K562 (cell line): ENCODE results near the gene OXTR. TPM values are rescaled to one million over a fixed set of nuclear protein-coding genes. Genes with fewer than 3 reads are reported as not detected.

ENCODE experiments used
- ATAC-seq: fragments of 200-7000 bp; cut with Tn5 transposase; 3 replicates; pipeline ENCODE4 v1.9.1; 2020; ENCODE audit warnings: moderate library complexity
- BruUV-seq: library from RNA; stranded (reverse); fragments of 400-500 nt; replicated peaks from 2 replicates; lab custom pipeline; 2021; lab: Mats Ljungman, UMichigan
- CTCF ChIA-PET: fragments of 300-600 bp; formaldehyde crosslinking; extraction: SDS; loops from one replicate; lab custom pipeline; 2021; ENCODE audit warnings: low intra/inter-chr PET ratio; lab: Yijun Ruan, JAX
- POLR2A ChIA-PET: fragments of 300-600, 350-650 bp; sonication (Branson Sonifier 250); formaldehyde crosslinking; extraction: SDS; loops from one replicate; lab custom pipeline; 2021; ENCODE audit warnings: antibody characterized with exemption, inconsistent platforms; lab: Yijun Ruan, JAX
- DNase-seq, 4 experiments: peaks; one replicate each; pipeline versions ENCODE4 v3.0.0 to v3.0.0-alpha.2; 2011 to 2018; ENCODE audit warnings: low spot score in 3 of 4, mixed read lengths in 3 of 4; ENCODE audit errors: extremely low read depth in 1 of 4
- FAIRE-seq: peaks from 2 replicates; lab custom pipeline; 2011; peaks lifted over from hg19 to GRCh38; lab: Jason Lieb, UNC
- H2AFZ ChIP-seq: 2 replicates; pipeline ENCODE4 v1.6.0; 2011; ENCODE audit warnings: low read depth, low read length, control low read depth, inconsistent platforms
- H3K27ac ChIP-seq: fragments of 200-600 bp; 3 replicates; pipeline ENCODE4 v1.8.0; 2011; ENCODE audit warnings: low read depth, mild to moderate bottlenecking, control low read depth, inconsistent platforms, low read length, moderate library complexity, mixed read lengths; ENCODE audit errors: extremely low read depth
- H3K27me3 ChIP-seq, 2 experiments: fragments of 300-600 bp in 1 of 2; 2 replicates in 1 of 2; 3 replicates in 1 of 2; pipeline versions ENCODE4 v1.6.0 to v1.8.0; 2011; ENCODE audit warnings: inconsistent platforms in 2 of 2, low read length in 2 of 2, mild to moderate bottlenecking in 1 of 2, mixed read lengths in 1 of 2, moderate library complexity in 1 of 2; ENCODE audit not compliant: control insufficient read depth in 2 of 2, insufficient read depth in 2 of 2
- H3K36me3 ChIP-seq: fragments of 300-600 bp; 3 replicates; pipeline ENCODE4 v1.8.0; 2011; ENCODE audit warnings: mild to moderate bottlenecking, low read length, inconsistent platforms; ENCODE audit not compliant: control insufficient read depth, insufficient read depth
- H3K4me1 ChIP-seq, 2 experiments: fragments of 200-600 bp in 1 of 2; replicated peaks in 1 of 2; 2 replicates in 1 of 2; 3 replicates in 1 of 2; pipeline versions ENCODE4 v1.5.1 to v1.8.0; 2011; ENCODE audit warnings: inconsistent platforms in 2 of 2, low read length in 2 of 2, mild to moderate bottlenecking in 1 of 2, mixed read lengths in 1 of 2, moderate library complexity in 1 of 2; ENCODE audit not compliant: control insufficient read depth in 2 of 2, insufficient read depth in 2 of 2
- H3K4me2 ChIP-seq: 2 replicates; pipeline ENCODE4 v1.6.1; 2011; ENCODE audit warnings: low read length, control low read depth, inconsistent platforms, mixed read lengths; ENCODE audit not compliant: insufficient read depth
- H3K4me3 ChIP-seq: fragments of 200-600 bp; sonication (generic), shearing (Covaris generic); 2 replicates; pipeline ENCODE4 v1.5.1; 2016; ENCODE audit warnings: control low read depth, inconsistent platforms
- H3K79me2 ChIP-seq: fragments of 200-600 bp; 3 replicates; pipeline ENCODE4 v1.8.0; 2011; ENCODE audit warnings: low read length, inconsistent platforms; ENCODE audit not compliant: control insufficient read depth, insufficient read depth
- H3K9ac ChIP-seq, 2 experiments: 2 replicates each; pipeline versions ENCODE4 v1.6.0 to v1.6.1; 2011; ENCODE audit warnings: low read depth in 2 of 2, low read length in 2 of 2, control low read depth in 1 of 2, inconsistent platforms in 1 of 2, mild to moderate bottlenecking in 1 of 2, mixed read lengths in 1 of 2; ENCODE audit not compliant: insufficient read depth in 1 of 2
- H3K9me1 ChIP-seq: one replicate; pipeline ENCODE4 v1.6.0; 2011; ENCODE audit warnings: inconsistent platforms, mild to moderate bottlenecking, low read length, moderate library complexity; ENCODE audit not compliant: control insufficient read depth, insufficient read depth
- H3K9me3 ChIP-seq: replicated peaks from 2 replicates; pipeline ENCODE4 v1.5.1; 2011; ENCODE audit warnings: low read depth, low read length, inconsistent platforms; ENCODE audit not compliant: control insufficient read depth, insufficient read depth
- H4K20me1 ChIP-seq: replicated peaks from 2 replicates; pipeline ENCODE4 v1.6.1; 2011; ENCODE audit warnings: low read length, inconsistent platforms, mixed read lengths; ENCODE audit not compliant: control insufficient read depth, insufficient read depth
- BRF1 ChIP-seq: IDR thresholded peaks from 3 replicates; pipeline ENCODE4 v1.6.1; 2011; ENCODE audit warnings: borderline replicate concordance, mild to moderate bottlenecking; ENCODE audit not compliant: insufficient read length; ENCODE audit errors: extremely low read depth
- CHD1 ChIP-seq: fragments of 200-600 bp; sonication (generic); IDR thresholded peaks from one replicate; pipeline ENCODE4 v1.6.1; 2012; ENCODE audit warnings: mild to moderate bottlenecking, moderate library complexity, low read length, inconsistent platforms
- FOSL1 ChIP-seq: fragments of 200-800 bp; sonication (Bioruptor generic); conservative IDR thresholded peaks from 2 replicates; pipeline ENCODE4 v1.6.1; 2016; ENCODE audit warnings: missing genetic modification characterization, missing compliant biosample characterization
- HBP1 ChIP-seq: fragments of 450-650 bp; formaldehyde crosslinking; IDR thresholded peaks from 2 replicates; pipeline ENCODE4 v1.4.0; 2022; ENCODE audit warnings: missing genetic modification characterization
- MECOM ChIP-seq: fragments of 250-450 bp; sonication (Bioruptor Pico); IDR thresholded peaks from 2 replicates; pipeline ENCODE4 v1.8.0; 2022; ENCODE audit warnings: inconsistent platforms
- SRSF3 ChIP-seq: fragments of 200-400 bp; formaldehyde crosslinking; IDR thresholded peaks from 2 replicates; pipeline ENCODE4 v1.6.1; 2016; ENCODE audit warnings: mild to moderate bottlenecking, low read length, moderate library complexity; ENCODE audit not compliant: insufficient read depth
- ZFP36 ChIP-seq: fragments of 150-350 bp; IDR thresholded peaks from 2 replicates; pipeline ENCODE4 v1.6.1; 2018; ENCODE audit warnings: low read length, low read depth; ENCODE audit not compliant: partially characterized antibody
- ZNF444 ChIP-seq: fragments of 250-450 bp; sonication (Bioruptor Pico); IDR thresholded peaks from 2 replicates; pipeline ENCODE4 v1.4.0; 2020; ENCODE audit warnings: mild to moderate bottlenecking, moderate library complexity
- ZNF512 ChIP-seq: IDR thresholded peaks from 2 replicates; pipeline ENCODE4 v1.6.1; 2016; ENCODE audit warnings: missing genetic modification characterization, missing compliant biosample characterization
- ZNF766 ChIP-seq: fragments of 200-800 bp; sonication (Bioruptor generic); conservative IDR thresholded peaks from 2 replicates; pipeline ENCODE4 v1.6.1; 2016; ENCODE audit warnings: missing genetic modification characterization, missing compliant biosample characterization
- WGBS: fragments of 100-300 bp; shearing (Covaris generic); methylation state at CpG from one replicate; pipeline ENCODE4 v1.1.6; 2016; ENCODE audit warnings: low coverage, mixed read lengths; ENCODE audit not compliant: insufficient coverage; ENCODE audit errors: missing lambda C conversion rate; 5-methylcytosine and 5-hydroxymethylcytosine counted together
- in situ Hi-C: fragments of 300-500 bp; cut with MboI; formaldehyde crosslinking; loops from 4 replicates; pipeline ENCODE4 v1.15.0; 2018; ENCODE audit warnings: inconsistent platforms, mixed read lengths
- intact Hi-C: fragments of 100-400 bp; cut with micrococcal nuclease; formaldehyde crosslinking; loops from 2 replicates; pipeline ENCODE4 v1.14.2; 2022
- polyA plus RNA-seq, 8 experiments: library from polyadenylated mRNA; depleted of rRNA in 4 of 8; stranded (reverse) in 5 of 8; unstranded in 3 of 8; fragments of >200 nt; fragmentation: Nextera tagmentation in 2 of 8; fragmentation: Illumina TruSeq in 1 of 8; extraction: Ambion mirVana in 2 of 8; extraction: Trizol in 1 of 8; gene quantifications; 2 replicates each; pipeline versions ENCODE4 v1.2.1 to v1.2.3, GENCODE V29; 2011 to 2014; ENCODE audit warnings: inconsistent platforms in 1 of 8, missing spikeins in 1 of 8
- total RNA-seq, 7 experiments: library from RNA; depleted of rRNA in 6 of 7; stranded (reverse); fragments of >200 nt in 6 of 7; fragmentation: Illumina TruSeq in 2 of 7; extraction: Trizol in 2 of 7; gene quantifications; 2 replicates each; pipeline versions ENCODE4 v1.2.1 to v1.2.3, GENCODE V29; 2011 to 2021; ENCODE audit warnings: low replicate concordance in 1 of 7
- TF ChIP-seq, protein P1 (sequence below): fragments of 250-450 bp; sonication (Bioruptor Pico); IDR thresholded peaks from 2 replicates; pipeline ENCODE4 v1.5.0; 2020; ENCODE audit warnings: mild to moderate bottlenecking

OXTR gene
- total and polyA plus RNA-seq, 9 of the 15 experiments (the other 6 are each of a cell fraction or from before 2014, with no cell fraction given) = 0.14 to 1.3 (median 0.80) TPM

DNA sequence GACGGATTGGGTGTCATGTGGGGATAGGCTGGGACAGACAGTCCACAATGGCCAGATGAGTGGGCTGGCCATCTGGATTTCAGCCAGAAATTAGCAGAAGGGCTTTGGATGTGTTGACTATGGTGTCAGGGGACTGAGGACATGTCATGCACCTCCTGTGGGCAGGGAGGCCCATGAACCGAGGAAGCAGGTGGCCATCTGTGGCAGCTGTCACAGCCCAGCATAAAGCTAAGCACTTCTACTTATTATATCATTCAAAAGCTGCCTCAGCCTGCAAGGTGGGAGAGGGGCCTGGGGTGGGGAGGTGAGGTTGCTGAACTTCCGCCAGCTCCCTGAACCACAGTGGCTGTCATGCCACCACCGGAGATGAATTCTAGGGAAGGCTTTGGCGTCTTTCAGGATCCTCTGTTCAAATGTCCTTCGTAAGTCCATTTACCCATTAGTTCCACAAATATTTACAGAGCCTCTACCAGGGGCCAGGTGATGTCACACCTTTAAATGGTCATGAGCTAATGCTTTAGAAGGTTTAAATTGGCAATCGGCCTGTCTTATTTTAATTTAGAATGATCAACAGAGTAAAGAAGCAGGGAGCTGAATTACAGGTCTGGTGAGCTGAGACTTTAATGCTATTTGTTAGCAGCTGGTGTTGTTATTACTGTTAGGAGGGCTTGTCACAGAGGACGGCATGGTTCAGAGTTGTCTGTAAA lies 59.5 kb downstream of the OXTR start:
- Histone ChIP-seq H4K20me1 (no peaks in the 10 kb centered on the region), H3K4me1 (no peaks in the 10 kb centered on the region), H3K27me3 (peaks cover 6 to 57% of the 10 kb centered on the region in 2 experiments; a peak in 4 of 5 replicates), H3K27ac (no peak overlapping the region), H3K9me1 (no peaks in the 10 kb centered on the region), H3K4me3 (no peak overlapping the region), H2AFZ (no peak overlapping the region), H3K36me3 (no peaks in the 10 kb centered on the region), H3K79me2 (no peaks in the 10 kb centered on the region), H3K4me2 (no peak overlapping the region), H3K9me3 (no peaks in the 10 kb centered on the region), H3K9ac (no peak overlapping the region)
- POLR2A ChIA-PET = no interaction called here
- in situ Hi-C loops (no loop called here), intact Hi-C loops (no loop called here)
- peak in 2 of 4 experiments; percentile 3 to 8 for DNase-seq
- ATAC-seq = no peak
- CTCF ChIA-PET = no interaction called here
- WGBS = 0% methylated on average over 8 of the region's 8 CpGs
- BruUV-seq = no TSS peak
- no peak for FAIRE-seq
- TF ChIP-seq CHD1 (no peak), FOSL1 (tag) (no peak), ZNF444 (no peak)

- Histone ChIP-seq H3K4me2 (no peak overlapping the region), H2AFZ (no peak overlapping the region), H3K9me3 (no peaks in the 10 kb centered on the region), H3K4me3 (no peak overlapping the region), H3K27ac (no peak overlapping the region), H3K36me3 (no peaks in the 10 kb centered on the region), H3K9ac (no peak overlapping the region), H3K79me2 (no peaks in the 10 kb centered on the region), H4K20me1 (no peaks in the 10 kb centered on the region), H3K4me1 (no peaks in the 10 kb centered on the region), H3K27me3 (peaks cover 6 to 51% of the 10 kb centered on the region in 2 experiments; a peak in 4 of 5 replicates), H3K9me1 (no peaks in the 10 kb centered on the region)
- ATAC-seq = no peak
- in situ Hi-C loops = no loop called here
- intact Hi-C loops = no loop called here
- FAIRE-seq = no peak
- DNase-seq = no peak
- 0% methylated on average over 5 of the region's 5 CpGs for WGBS
- ChIA-PET POLR2A (no interaction called here), CTCF (no interaction called here)
- BruUV-seq = no TSS peak
- TF ChIP-seq, protein P1, sequence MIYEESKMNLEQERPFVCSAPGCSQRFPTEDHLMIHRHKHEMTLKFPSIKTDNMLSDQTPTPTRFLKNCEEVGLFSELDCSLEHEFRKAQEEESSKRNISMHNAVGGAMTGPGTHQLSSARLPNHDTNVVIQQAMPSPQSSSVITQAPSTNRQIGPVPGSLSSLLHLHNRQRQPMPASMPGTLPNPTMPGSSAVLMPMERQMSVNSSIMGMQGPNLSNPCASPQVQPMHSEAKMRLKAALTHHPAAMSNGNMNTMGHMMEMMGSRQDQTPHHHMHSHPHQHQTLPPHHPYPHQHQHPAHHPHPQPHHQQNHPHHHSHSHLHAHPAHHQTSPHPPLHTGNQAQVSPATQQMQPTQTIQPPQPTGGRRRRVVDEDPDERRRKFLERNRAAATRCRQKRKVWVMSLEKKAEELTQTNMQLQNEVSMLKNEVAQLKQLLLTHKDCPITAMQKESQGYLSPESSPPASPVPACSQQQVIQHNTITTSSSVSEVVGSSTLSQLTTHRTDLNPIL = no peak
- TF ChIP-seq ZNF512 (tag) (no peak), ZNF766 (no peak), HBP1 (CRISPR knock-in tag) (no peak), MECOM (CRISPR knock-in tag) (no peak), SRSF3 (no peak), ZFP36 (no peak), BRF1 (no peak)
Observed at GRCh38 chr3:8709287-8709686, 60.1 kb downstream of the OXTR start.
